Breast epithelium (tissue), 4 donors: ENCODE measurements around the gene CDC20. TPM values are rescaled to one million over a fixed set of nuclear protein-coding genes. Genes with fewer than 3 reads are reported as not detected.

Experiments used
- DNase-seq, 2 donors: peaks; one replicate each; pipeline ENCODE4 v3.0.0-alpha.2; 2019; ENCODE audit warnings: low spot score in 2 of 2
- H3K27ac ChIP-seq, 2 donors: fragments of 200-600 bp; sonication (generic) in 1 of 2; one replicate each; pipeline ENCODE4 v1.5.1; 2016 to 2019; ENCODE audit warnings: mild to moderate bottlenecking in 1 of 2
- H3K27me3 ChIP-seq, 2 donors: fragments of 200-600 bp; sonication (generic) in 1 of 2; one replicate each; pipeline versions ENCODE4 v1.5.1 to v1.6.0; 2017 to 2019; ENCODE audit warnings: control low read depth in 1 of 2, mild to moderate bottlenecking in 1 of 2
- H3K36me3 ChIP-seq: fragments of 200-600 bp; one replicate; pipeline ENCODE4 v1.5.1; 2019
- H3K4me1 ChIP-seq, 2 donors: fragments of 200-600 bp; sonication (generic); one replicate each; pipeline ENCODE4 v1.5.1; 2016 to 2019; ENCODE audit warnings: control low read depth in 1 of 2
- H3K4me3 ChIP-seq, 3 donors: fragments of 200-600 bp; sonication (generic); 1 replicate in 2 of 3; 2 replicates in 1 of 3; pipeline ENCODE4 v1.5.1; 2016 to 2019; ENCODE audit warnings: mild to moderate bottlenecking in 3 of 3, moderate library complexity in 2 of 3
- H3K9me3 ChIP-seq, 2 donors: fragments of 200-600 bp; sonication (generic) in 1 of 2; one replicate each; pipeline ENCODE4 v1.5.1; 2016 to 2019; ENCODE audit warnings: control low read depth in 1 of 2
- CTCF ChIP-seq, 3 donors: fragments of 450-650 bp; IDR thresholded peaks; one replicate each; pipeline ENCODE4 v1.5.1; 2016 to 2017; ENCODE audit warnings: antibody characterized with exemption in 3 of 3, mild to moderate bottlenecking in 3 of 3, moderate library complexity in 3 of 3
- POLR2A ChIP-seq: fragments of 450-650 bp; IDR thresholded peaks from one replicate; pipeline ENCODE4 v1.6.1; 2016; ENCODE audit warnings: antibody characterized with exemption, mild to moderate bottlenecking, moderate library complexity
- POLR2AphosphoS5 ChIP-seq, 3 donors: sonication (generic); formaldehyde crosslinking; IDR thresholded peaks; one replicate each; pipeline ENCODE4 v1.6.1; 2017; ENCODE audit warnings: antibody characterized with exemption in 3 of 3
- intact Hi-C: fragments of 100-400 bp; cut with DNase I; formaldehyde crosslinking; loops from one replicate; pipeline ENCODE4 v1.15.1; 2023; ENCODE audit warnings: low total_unique reads
- total RNA-seq, 3 donors: library from RNA; depleted of rRNA; stranded (reverse); fragments of >200 nt; gene quantifications; one replicate each; pipeline ENCODE4 v1.1.0, GENCODE V29; 2016

CDC20 gene
- total RNA-seq, 3 donors from 2014 or later: 1.3 to 5.8 (median 1.3) TPM

- no peaks in the 10 kb centered on the region for H3K36me3 ChIP-seq
- intact Hi-C loops: no loop called here
- peaks cover 0 to 4% of the 10 kb centered on the region in 2 donors for H3K9me3 ChIP-seq
- no peaks in the 10 kb centered on the region for H3K27me3 ChIP-seq
- H3K4me1 ChIP-seq: no peaks in the 10 kb centered on the region
- H3K27ac ChIP-seq: no peak overlapping the region
- DNase-seq: no peak
- H3K4me3 ChIP-seq: no peak overlapping the region
- no peak for TF ChIP-seq POLR2A
- TF ChIP-seq POLR2AphosphoS5 (IDR thresholded peaks at IDR 0.05): no peak
- no peak for TF ChIP-seq CTCF (IDR thresholded peaks at IDR 0.05)
These were observed 36.3 kb upstream of the CDC20 start for GRCh38 chr1:43322506-43322905.

GRCh38 chr1:43324810-43325209 is 34.0 kb upstream of the CDC20 start:
- no peaks in the 10 kb centered on the region for H3K36me3 ChIP-seq
- H3K27me3 ChIP-seq: no peaks in the 10 kb centered on the region
- intact Hi-C loops: no loop called here
- DNase-seq: no peak
- TF ChIP-seq POLR2AphosphoS5 (IDR thresholded peaks at IDR 0.05) (no peak), POLR2A (no peak), CTCF (IDR thresholded peaks at IDR 0.05) (no peak)
- no peak overlapping the region for H3K27ac ChIP-seq
- H3K4me3 ChIP-seq: no peak overlapping the region
- H3K9me3 ChIP-seq: peaks cover 0 to 4% of the 10 kb centered on the region in 2 donors
- no peaks in the 10 kb centered on the region for H3K4me1 ChIP-seq

- peaks cover 0 to 4% of the 10 kb centered on the region in 2 donors for H3K9me3 ChIP-seq
- no peaks in the 10 kb centered on the region for H3K27me3 ChIP-seq
- intact Hi-C loops: no loop called here
- no peak for TF ChIP-seq POLR2A
- TF ChIP-seq POLR2AphosphoS5 (IDR thresholded peaks at IDR 0.05): no peak
- no peak for TF ChIP-seq CTCF (IDR thresholded peaks at IDR 0.05)
- H3K4me1 ChIP-seq: no peaks in the 10 kb centered on the region
- no peak for DNase-seq
- no peak overlapping the region for H3K4me3 ChIP-seq
- no peak overlapping the region for H3K27ac ChIP-seq
- H3K36me3 ChIP-seq: no peaks in the 10 kb centered on the region
These were observed 33.4 kb upstream of the CDC20 start for GRCh38 chr1:43325381-43325780.

- intact Hi-C loops: no loop called here
- Histone ChIP-seq H3K27ac (no peak overlapping the region), H3K4me1 (no peaks in the 10 kb centered on the region), H3K9me3 (peaks cover 0 to 4% of the 10 kb centered on the region in 2 donors), H3K36me3 (no peaks in the 10 kb centered on the region), H3K27me3 (no peaks in the 10 kb centered on the region), H3K4me3 (no peak overlapping the region)
- DNase-seq: no peak
- TF ChIP-seq POLR2A: no peak
- no peak for TF ChIP-seq POLR2AphosphoS5 (IDR thresholded peaks at IDR 0.05)
- no peak for TF ChIP-seq CTCF (IDR thresholded peaks at IDR 0.05)
These were observed 31.1 kb upstream of the CDC20 start for GRCh38 chr1:43327549-43328292.

- intact Hi-C loops: no loop called here
- peak overlapping the region in 1 of 2 donors; percentile 64 for H3K27ac ChIP-seq
- DNase-seq: no peak
These were observed 28.6 kb upstream of the CDC20 start for GRCh38 chr1:43329995-43330751.

More at GRCh38 chr1:43329995-43330751, 28.6 kb upstream of the CDC20 start:
- Histone ChIP-seq H3K9me3 (no peaks in the 10 kb centered on the region), H3K4me1 (no peaks in the 10 kb centered on the region), H3K36me3 (no peaks in the 10 kb centered on the region), H3K27me3 (no peaks in the 10 kb centered on the region), H3K4me3 (no peak overlapping the region)
- no peak for TF ChIP-seq POLR2A
